Left lung (tissue), 10 donors: ENCODE measurements around the gene PXDN. TPM values are rescaled to one million over a fixed set of nuclear protein-coding genes. Genes with fewer than 3 reads are reported as not detected.
"Not testable (repeated sequence)": the region's sequence is repeated elsewhere in the genome, so short reads cannot be mapped to it uniquely, and the experiment has no call there.

Experiments
- ATAC-seq: fragments of 200-7000 bp; cut with Tn5 transposase; one replicate; pipeline ENCODE4 v1.9.1; 2020; ENCODE audit warnings: moderate library complexity
- DNase-seq, 4 donors: peaks; one replicate each; pipeline ENCODE4 v3.0.0-alpha.2; 2013 to 2020
- H3K27ac ChIP-seq, 2 donors: fragments of 200-600 bp; sonication (generic) in 1 of 2; one replicate each; pipeline versions ENCODE4 v1.5.0 to v1.8.0; 2020 to 2021
- H3K27me3 ChIP-seq, 2 donors: fragments of 200-600 bp; sonication (generic) in 1 of 2; one replicate each; pipeline versions ENCODE4 v1.5.0 to v1.8.0; 2020 to 2021
- H3K36me3 ChIP-seq, 2 donors: fragments of 200-600 bp; sonication (generic) in 1 of 2; one replicate each; pipeline versions ENCODE4 v1.5.0 to v1.8.0; 2020 to 2021
- H3K4me1 ChIP-seq, 2 donors: fragments of 200-600 bp; one replicate each; pipeline ENCODE4 v1.8.0; 2021
- H3K4me3 ChIP-seq, 2 donors: fragments of 200-600 bp; sonication (generic) in 1 of 2; one replicate each; pipeline versions ENCODE4 v1.5.0 to v1.8.0; 2020 to 2021; ENCODE audit warnings: mild to moderate bottlenecking in 1 of 2
- H3K9me3 ChIP-seq, 2 donors: fragments of 200-600 bp; sonication (generic) in 1 of 2; one replicate each; pipeline versions ENCODE4 v1.5.0 to v1.8.0; 2020 to 2021
- CTCF ChIP-seq, 2 donors: fragments of 200-600 bp; sonication (generic) in 1 of 2; IDR thresholded peaks; one replicate each; pipeline versions ENCODE4 v1.5.0 to v1.8.0; 2021; ENCODE audit warnings: antibody characterized with exemption in 2 of 2
- intact Hi-C, 2 donors: fragments of 100-400 bp; cut with DNase I; formaldehyde crosslinking; loops; one replicate each; pipeline versions ENCODE4 v1.11.2 to v1.14.2; 2022
- polyA plus RNA-seq, 6 donors: library from polyadenylated mRNA; unstranded; fragments of 120-200 nt; gene quantifications; one replicate each; pipeline ENCODE4 v1.2.1, GENCODE V29; 2013; ENCODE audit not compliant: insufficient read length in 6 of 6
- total RNA-seq, 2 donors: library from RNA; stranded (reverse); fragmentation: NEBNext Ultra II Directional; extraction: Animal tissue kit (Norgen Biotek cat#: 25700); gene quantifications; one replicate each; pipeline ENCODE4 v1.2.1, GENCODE V29; 2021
- donor health status: DM: no; HTN: yes; CAD: no.
- donor health status: DM: no; HTN: no; CAD: no.

PXDN gene
- total and polyA plus RNA-seq, 8 donors, result 44.8 to 215 (median 174) TPM

- H3K36me3 ChIP-seq, result no peaks in the 10 kb centered on the region
- TF ChIP-seq CTCF (IDR thresholded peaks at IDR 0.05), result no peak
- no peak for DNase-seq
- no peaks in the 10 kb centered on the region for H3K4me1 ChIP-seq
- H3K4me3 ChIP-seq, result no peak overlapping the region
- H3K27me3 ChIP-seq, result peaks cover 0 to 10% of the 10 kb centered on the region in 2 donors
- H3K27ac ChIP-seq, result no peak overlapping the region
- ATAC-seq, result no peak
- H3K9me3 ChIP-seq, result no peaks in the 10 kb centered on the region
- intact Hi-C loops, result no loop called here
Measured at GRCh38 chr2:1780693-1781092, 36.4 kb upstream of the PXDN start.

GRCh38 chr2:1780054-1780453 lies 35.7 kb upstream of the PXDN start:
- intact Hi-C loops, H3K4me3 ChIP-seq, H3K9me3 ChIP-seq, H3K27ac ChIP-seq, DNase-seq, H3K4me1 ChIP-seq, ATAC-seq, H3K36me3 ChIP-seq: not testable (repeated sequence)
- H3K27me3 ChIP-seq, result peaks cover 0 to 10% of the 10 kb centered on the region in 2 donors

- TF ChIP-seq CTCF (IDR thresholded peaks at IDR 0.05), result no peak
- no peak for DNase-seq
- H3K4me3 ChIP-seq, result no peak overlapping the region
- no peaks in the 10 kb centered on the region for H3K36me3 ChIP-seq
- ATAC-seq, result no peak
- H3K27ac ChIP-seq, result no peak overlapping the region
- no peaks in the 10 kb centered on the region for H3K4me1 ChIP-seq
- peaks cover 0 to 1% of the 10 kb centered on the region in 2 donors for H3K27me3 ChIP-seq
- intact Hi-C loops, result no loop called here
- no peaks in the 10 kb centered on the region for H3K9me3 ChIP-seq
Measured at GRCh38 chr2:1778566-1778965, 34.3 kb upstream of the PXDN start.

- no peak overlapping the region for H3K27ac ChIP-seq
- no peaks in the 10 kb centered on the region for H3K27me3 ChIP-seq
- no peaks in the 10 kb centered on the region for H3K9me3 ChIP-seq
- no peak for DNase-seq
- TF ChIP-seq CTCF (IDR thresholded peaks at IDR 0.05), result no peak
- H3K36me3 ChIP-seq, result no peaks in the 10 kb centered on the region
- no peak for ATAC-seq
- intact Hi-C loops, result no loop called here
- H3K4me3 ChIP-seq, result no peak overlapping the region
- no peaks in the 10 kb centered on the region for H3K4me1 ChIP-seq
Measured at GRCh38 chr2:1777781-1778180, 33.5 kb upstream of the PXDN start.

GRCh38 chr2:1777156-1777555 lies 32.8 kb upstream of the PXDN start:
- no peak for TF ChIP-seq CTCF (IDR thresholded peaks at IDR 0.05)
- DNase-seq, result no peak
- intact Hi-C loops, result no loop called here
- Histone ChIP-seq H3K27me3 (no peaks in the 10 kb centered on the region), H3K27ac (no peak overlapping the region), H3K9me3 (no peaks in the 10 kb centered on the region), H3K36me3 (no peaks in the 10 kb centered on the region), H3K4me1 (no peaks in the 10 kb centered on the region), H3K4me3 (no peak overlapping the region)
- no peak for ATAC-seq

- H3K4me1 ChIP-seq, result no peaks in the 10 kb centered on the region
- ATAC-seq, result no peak
Measured at GRCh38 chr2:1775511-1776035, 31.3 kb upstream of the PXDN start.

More at GRCh38 chr2:1775511-1776035, 31.3 kb upstream of the PXDN start:
- no peak overlapping the region for H3K4me3 ChIP-seq
- no peaks in the 10 kb centered on the region for H3K27me3 ChIP-seq
- no peak for TF ChIP-seq CTCF (IDR thresholded peaks at IDR 0.05)
- no peak overlapping the region for H3K27ac ChIP-seq
- intact Hi-C loops, result no loop called here
- H3K36me3 ChIP-seq, result no peaks in the 10 kb centered on the region
- DNase-seq, result no peak
- H3K9me3 ChIP-seq, result no peaks in the 10 kb centered on the region
